Testis (tissue), 3 donors: ENCODE data around the gene MRM2. TPM values are rescaled to one million over a fixed set of nuclear protein-coding genes. Genes with fewer than 3 reads are reported as not detected.

Experiments used
- DNase-seq: peaks from one replicate; pipeline ENCODE4 v3.0.0-alpha.2; 2019
- H3K27ac ChIP-seq, 2 donors: fragments of 200-600 bp; sonication (generic); one replicate each; pipeline ENCODE4 v1.5.1; 2019
- H3K27me3 ChIP-seq: fragments of 200-600 bp; sonication (generic); one replicate; pipeline ENCODE4 v1.5.1; 2019
- H3K36me3 ChIP-seq: fragments of 200-600 bp; sonication (generic); one replicate; pipeline ENCODE4 v1.5.1; 2017; ENCODE audit warnings: low read depth; ENCODE audit errors: missing control alignments
- H3K4me1 ChIP-seq: fragments of 200-600 bp; sonication (generic); one replicate; pipeline ENCODE4 v1.5.1; 2019
- H3K4me3 ChIP-seq, 2 donors: fragments of 200-600 bp; sonication (generic); one replicate each; pipeline ENCODE4 v1.5.1; 2017 to 2019
- H3K9me3 ChIP-seq: fragments of 200-600 bp; sonication (generic); one replicate; pipeline ENCODE4 v1.5.1; 2017
- CTCF ChIP-seq, 3 experiments: fragments of 450-650 bp in 2 of 3; fragments of 200-600 bp in 1 of 3; sonication (generic) in 1 of 3; IDR thresholded peaks; one replicate each; pipeline ENCODE4 v1.5.1; 2016 to 2019; ENCODE audit warnings: antibody characterized with exemption in 3 of 3, mild to moderate bottlenecking in 2 of 3, moderate library complexity in 1 of 3
- POLR2A ChIP-seq: fragments of 450-650 bp; IDR thresholded peaks from one replicate; pipeline ENCODE4 v1.6.1; 2017; ENCODE audit warnings: antibody characterized with exemption, mild to moderate bottlenecking, moderate library complexity
- WGBS, 2 donors: methylation state at CpG; one replicate each; pipeline ENCODE4 v1.1.5; 2018; 5-methylcytosine and 5-hydroxymethylcytosine counted together
- intact Hi-C: fragments of 100-400 bp; cut with DNase I; formaldehyde crosslinking; loops from one replicate; pipeline ENCODE4 v1.15.1; 2023; ENCODE audit warnings: low total_unique reads
- polyA plus RNA-seq: library from polyadenylated mRNA; stranded (reverse); fragments of 350-450 nt; fragmentation: Illumina TruSeq; extraction: RNeasy Lipid Tissue Mini Kit (QIAGEN cat#74804); gene quantifications from one replicate; pipeline ENCODE4 v1.2.3, GENCODE V29; 2014; ENCODE audit warnings: low read depth, low replicate concordance; ENCODE audit not compliant: insufficient read depth
- total RNA-seq, 2 donors: library from RNA; depleted of rRNA; stranded (reverse); fragments of >200 nt; gene quantifications; one replicate each; pipeline ENCODE4 v1.2.3, GENCODE V29; 2016

MRM2 gene
- total and polyA plus RNA-seq, 3 donors from 2014 or later: 18.1 to 31.2 (median 20.5) TPM

GRCh38 chr7:2254429-2255144, 12.6 kb upstream of the MRM2 start:
- Histone ChIP-seq H3K4me3 (no peak overlapping the region), H3K36me3 (no peaks in the 10 kb centered on the region), H3K4me1 (no peaks in the 10 kb centered on the region), H3K27ac (no peak overlapping the region), H3K27me3 (no peaks in the 10 kb centered on the region), H3K9me3 (no peaks in the 10 kb centered on the region)
- DNase-seq: no peak
- intact Hi-C loops: loop anchor here (10.0 kb wide), 1 partner anchor 90 kb away; no protein-coding TSS in a partner anchor
- WGBS, 2 donors: 89 to 98% methylated on average over 8 to 31 of the region's 31 CpGs
- TF ChIP-seq CTCF (IDR thresholded peaks at IDR 0.05) (no peak), POLR2A (no peak)

GRCh38 chr7:2253525-2254244, 11.7 kb upstream of the MRM2 start:
- intact Hi-C loops: loop anchor here (10.0 kb wide), 1 partner anchor 91 kb away; no protein-coding TSS in a partner anchor
- TF ChIP-seq CTCF (IDR thresholded peaks at IDR 0.05): no peak
- TF ChIP-seq POLR2A: no peak
- no peaks in the 10 kb centered on the region for H3K36me3 ChIP-seq

GRCh38 chr7:2253021-2253420, 11.0 kb upstream of the MRM2 start:
- no peak for DNase-seq
- TF ChIP-seq CTCF (IDR thresholded peaks at IDR 0.05) (no peak), POLR2A (no peak)
- Histone ChIP-seq H3K27me3 (no peaks in the 10 kb centered on the region), H3K4me1 (no peaks in the 10 kb centered on the region), H3K9me3 (no peaks in the 10 kb centered on the region), H3K27ac (no peak overlapping the region), H3K36me3 (no peaks in the 10 kb centered on the region), H3K4me3 (no peak overlapping the region)
- 92 to 97% methylated on average over 5 to 9 of the region's 9 CpGs for WGBS, 2 donors
- intact Hi-C loops: loop anchor here (10.0 kb wide), 1 partner anchor 92 kb away; no protein-coding TSS in a partner anchor

More at GRCh38 chr7:2253525-2254244, 11.7 kb upstream of the MRM2 start:
- no peaks in the 10 kb centered on the region for H3K9me3 ChIP-seq
- no peaks in the 10 kb centered on the region for H3K4me1 ChIP-seq
- H3K27me3 ChIP-seq: no peaks in the 10 kb centered on the region
- 93% methylated on average over 16 to 31 of the region's 32 CpGs for WGBS, 2 donors
- no peak overlapping the region for H3K27ac ChIP-seq
- no peak for DNase-seq
- no peak overlapping the region for H3K4me3 ChIP-seq

GRCh38 chr7:2251841-2252771, 10.1 kb upstream of the MRM2 start:
- Histone ChIP-seq H3K36me3 (no peaks in the 10 kb centered on the region), H3K4me3 (no peak overlapping the region), H3K4me1 (no peaks in the 10 kb centered on the region), H3K27ac (no peak overlapping the region), H3K9me3 (no peaks in the 10 kb centered on the region), H3K27me3 (no peaks in the 10 kb centered on the region)
- DNase-seq: no peak
- 68 to 83% methylated on average over 9 to 24 of the region's 24 CpGs for WGBS, 2 donors
- intact Hi-C loops: loop anchor here (10.0 kb wide), 1 partner anchor 93 kb away; no protein-coding TSS in a partner anchor
- TF ChIP-seq POLR2A (no peak), CTCF (IDR thresholded peaks at IDR 0.05) (no peak)
